NCI-H1048 (cell line): Measurements from ENCODE around the gene UGT1A10.

Experiments used
- DNase-seq: peaks from one replicate; lab custom pipeline; 2025; lab: John Stamatoyannopoulos, UW

The UGT1A10 gene

GRCh38 chr2:233773854-233774253 lies 137.6 kb downstream of the UGT1A10 start:
- no peak for DNase-seq

- DNase-seq, result no peak
Measured at GRCh38 chr2:233775414-233775813, 139.2 kb downstream of the UGT1A10 start.

GRCh38 chr2:233778030-233778429 lies 141.8 kb downstream of the UGT1A10 start, which contains the start of gene MROH2A:
MROH2A (plus strand) TSS chr2:233778330; CDS start chr2:233779359, 1,029 bp downstream.
- no peak for DNase-seq

DNA sequence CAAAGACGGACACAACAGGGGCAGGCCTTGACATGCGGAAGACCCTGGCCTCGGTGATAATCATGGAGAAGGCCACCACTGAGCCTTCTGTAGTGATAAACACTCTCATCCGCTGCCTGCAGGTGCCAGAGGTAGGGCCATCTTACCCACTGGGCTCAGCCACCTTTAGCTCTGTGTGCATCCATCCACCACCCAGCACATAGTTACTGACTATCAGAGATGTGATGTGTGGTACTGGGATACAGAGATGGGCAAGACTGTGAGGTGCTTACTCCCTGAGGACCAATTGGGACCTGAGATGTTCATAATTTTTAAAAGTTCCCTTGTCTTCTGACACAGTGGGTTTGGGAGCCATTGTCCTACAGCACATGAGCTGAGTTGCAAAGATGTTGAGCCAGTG lies 143.5 kb downstream of the UGT1A10 start:
- DNase-seq, result no peak

DNA sequence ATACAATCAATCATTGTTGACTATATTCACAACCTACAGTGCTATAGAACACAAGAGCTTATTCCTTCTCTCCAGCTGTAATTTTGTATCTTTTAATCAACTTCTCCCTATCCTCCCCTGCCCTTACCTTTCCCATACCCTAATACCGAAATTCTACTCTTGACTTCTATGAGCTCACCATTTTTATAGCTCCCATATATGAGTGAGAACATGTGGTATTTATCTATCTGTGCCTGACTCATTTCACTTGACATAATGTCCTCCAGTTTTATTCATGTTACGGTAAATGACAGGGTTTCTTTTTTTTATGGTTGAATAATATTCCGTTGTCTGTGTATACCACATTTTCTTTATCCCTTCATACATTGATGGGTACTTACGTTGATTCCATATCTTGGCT lies 144.5 kb downstream of the UGT1A10 start:
- no peak for DNase-seq

DNA sequence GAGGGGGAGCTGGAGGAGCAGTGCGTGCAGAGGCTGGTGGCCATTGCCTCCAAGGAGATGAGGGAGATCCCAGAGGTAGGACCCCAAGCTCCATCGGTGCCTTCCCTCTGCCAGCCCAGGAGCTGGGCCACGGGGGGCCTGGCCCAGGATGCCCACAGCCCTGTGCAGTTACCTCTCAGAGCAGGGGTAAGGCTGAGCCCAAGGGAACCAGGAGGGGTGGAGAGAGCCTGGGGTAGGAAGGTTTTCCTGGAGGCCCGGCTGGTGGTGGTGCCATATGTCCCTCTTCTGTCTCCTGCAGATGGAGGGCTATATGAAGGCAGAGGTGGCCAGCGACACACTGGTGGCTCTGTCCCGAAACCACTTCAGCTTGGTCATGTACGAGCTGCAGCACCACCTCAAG lies 153.3 kb downstream of the UGT1A10 start:
- no peak for DNase-seq

DNA sequence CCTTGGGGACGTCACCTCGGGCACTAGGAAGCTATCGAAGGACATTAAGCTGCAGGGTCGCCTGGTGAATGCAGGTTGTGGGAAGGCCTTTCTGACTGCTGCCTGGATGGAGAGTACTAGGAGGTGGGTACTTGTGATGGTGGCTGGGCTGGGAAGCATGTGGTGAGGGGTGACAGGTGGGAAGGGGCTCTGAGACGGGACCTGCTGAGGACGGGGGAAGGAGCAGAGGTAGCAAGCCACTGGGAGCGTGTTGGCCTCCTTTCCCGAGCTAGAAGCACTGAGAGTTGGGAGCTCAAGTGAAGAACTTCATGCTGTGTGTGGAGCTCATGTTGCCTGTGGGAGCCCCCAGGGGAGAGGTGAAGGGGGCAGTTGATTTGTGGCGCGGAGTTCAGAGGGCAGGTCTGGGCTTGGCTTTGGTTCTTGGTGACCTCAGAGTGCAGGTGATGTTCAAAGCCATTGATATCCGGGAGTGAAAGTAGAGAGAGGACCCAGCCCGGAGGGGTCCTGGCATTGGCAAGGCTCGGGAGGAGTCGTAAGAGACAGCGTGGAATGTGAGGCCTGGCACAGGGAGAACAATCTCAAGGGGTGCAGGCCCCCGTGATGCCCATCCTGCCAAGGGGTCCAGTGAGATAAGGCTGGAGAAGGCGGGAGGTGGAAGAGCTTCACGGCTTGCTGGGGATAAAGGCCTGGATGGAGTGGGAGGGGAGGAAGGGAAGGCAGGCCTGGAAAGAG lies 155.1 kb downstream of the UGT1A10 start:
- no peak for DNase-seq

GRCh38 chr2:233791883-233792329 lies 155.7 kb downstream of the UGT1A10 start:
- DNase-seq, result no peak

GRCh38 chr2:233792720-233793119 lies 156.5 kb downstream of the UGT1A10 start:
- DNase-seq, result no peak

GRCh38 chr2:233793465-233794127 lies 157.3 kb downstream of the UGT1A10 start:
- no peak for DNase-seq

DNA sequence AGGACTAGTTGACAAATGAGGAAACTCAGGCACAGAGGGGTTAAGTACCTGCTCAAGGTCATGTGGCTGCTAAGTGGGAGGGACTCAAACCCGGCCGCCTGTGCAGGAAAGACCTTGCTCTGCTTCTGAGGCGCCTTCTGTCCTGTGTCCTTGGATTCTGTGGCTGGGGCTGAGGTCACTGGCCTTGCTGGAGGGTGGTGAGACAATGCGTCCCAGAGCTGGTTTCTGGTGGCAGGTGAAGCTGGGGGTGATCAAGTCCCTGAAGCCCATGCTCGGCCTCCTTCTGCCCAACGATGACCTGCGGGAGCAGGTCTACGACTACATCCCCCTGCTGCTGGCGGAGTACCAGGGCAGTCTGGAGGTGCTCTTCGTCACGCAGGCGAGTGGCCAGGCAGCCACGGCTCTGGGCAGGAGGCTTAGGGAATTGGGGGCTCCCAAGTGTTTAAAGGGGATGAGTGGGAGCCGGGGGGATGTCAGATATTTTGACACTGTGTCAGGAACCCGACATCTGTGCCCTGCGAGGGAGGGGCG lies 157.9 kb downstream of the UGT1A10 start:
- no peak for DNase-seq

GRCh38 chr2:233795735-233796171 lies 159.5 kb downstream of the UGT1A10 start:
- no peak for DNase-seq

DNA sequence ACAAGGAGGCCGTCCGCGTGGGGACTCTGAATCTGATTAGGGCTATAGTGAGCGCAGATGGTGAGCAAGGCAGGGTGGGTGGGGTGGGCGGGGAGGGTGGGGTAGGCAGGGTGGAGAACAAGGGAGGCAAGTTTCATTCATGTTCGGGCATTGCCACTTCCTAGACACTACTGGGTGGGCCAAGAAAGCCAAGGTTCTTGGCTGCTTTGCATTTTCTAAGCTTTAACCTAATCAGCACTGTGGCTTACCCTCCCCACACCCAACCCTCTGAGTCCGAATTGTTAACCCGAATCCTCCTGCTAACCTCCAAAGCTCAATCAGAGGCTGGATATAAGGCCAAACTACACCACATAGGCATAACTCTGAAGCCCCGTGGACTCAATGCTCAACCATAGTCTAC lies 160.0 kb downstream of the UGT1A10 start:
- DNase-seq, result no peak

DNA sequence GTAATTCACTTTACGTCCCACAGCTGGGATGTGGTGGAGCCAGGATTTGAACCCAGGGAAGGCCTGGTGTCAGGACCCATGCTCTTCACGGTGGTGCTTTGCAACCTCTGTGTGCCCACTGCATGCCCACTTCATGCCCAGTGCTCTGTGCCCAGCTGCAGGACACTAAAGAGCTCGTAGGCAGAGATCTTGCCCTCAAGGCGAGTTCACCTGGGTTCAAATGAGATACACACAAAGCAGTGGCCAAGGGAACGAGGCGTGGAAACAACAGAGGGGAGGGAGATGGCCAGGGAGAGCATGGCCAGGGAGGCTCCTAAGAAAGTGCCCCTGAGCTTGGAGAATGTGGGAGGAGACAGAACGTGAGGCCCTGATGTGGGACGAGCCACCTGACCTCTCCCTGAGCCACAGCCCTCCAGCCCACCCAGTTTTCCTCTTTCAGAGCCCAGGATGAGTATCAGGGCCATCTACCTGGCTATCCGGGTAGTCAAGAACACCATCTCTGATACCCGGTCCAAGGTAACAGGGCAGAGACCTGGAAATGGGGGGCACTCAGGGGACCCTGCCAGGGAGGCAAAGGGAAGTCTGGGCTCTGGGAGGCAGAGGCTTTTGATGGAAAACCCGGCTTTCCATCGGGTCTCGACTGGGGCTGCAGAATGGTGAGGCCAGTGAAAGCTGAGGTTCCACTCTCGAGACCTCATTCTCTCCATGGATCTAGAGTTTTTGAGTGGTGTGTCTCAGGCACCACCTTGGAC lies 162.3 kb downstream of the UGT1A10 start:
- no peak for DNase-seq

DNA sequence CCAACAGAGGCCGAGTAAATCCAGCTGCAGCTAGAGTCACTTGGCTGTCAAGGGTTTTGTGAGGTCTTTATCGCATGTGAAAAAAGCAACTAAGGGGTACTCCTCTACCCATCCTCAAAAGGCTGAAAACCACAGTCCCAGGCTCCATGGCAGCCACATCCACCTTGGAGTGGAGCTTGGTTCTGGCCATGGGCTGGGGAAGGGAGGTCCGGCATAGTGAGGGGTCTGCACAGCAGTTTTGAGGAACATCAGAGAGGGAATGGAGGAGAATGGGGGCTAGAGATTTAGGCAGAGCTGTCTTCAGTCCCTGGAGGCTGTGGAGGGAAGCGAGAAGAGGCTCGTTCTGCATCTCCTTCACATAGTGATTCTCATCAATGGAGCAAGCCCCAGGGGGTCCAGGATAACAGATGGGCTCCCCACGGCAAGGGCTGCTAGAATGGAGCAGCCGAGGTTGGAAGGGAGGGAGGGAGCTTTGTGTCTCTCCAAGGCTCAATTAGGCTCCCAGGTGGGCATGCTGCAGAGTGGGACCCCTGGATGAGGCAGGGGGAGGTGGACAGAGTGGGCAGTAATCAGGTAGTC lies 162.9 kb downstream of the UGT1A10 start:
- no peak for DNase-seq

DNA sequence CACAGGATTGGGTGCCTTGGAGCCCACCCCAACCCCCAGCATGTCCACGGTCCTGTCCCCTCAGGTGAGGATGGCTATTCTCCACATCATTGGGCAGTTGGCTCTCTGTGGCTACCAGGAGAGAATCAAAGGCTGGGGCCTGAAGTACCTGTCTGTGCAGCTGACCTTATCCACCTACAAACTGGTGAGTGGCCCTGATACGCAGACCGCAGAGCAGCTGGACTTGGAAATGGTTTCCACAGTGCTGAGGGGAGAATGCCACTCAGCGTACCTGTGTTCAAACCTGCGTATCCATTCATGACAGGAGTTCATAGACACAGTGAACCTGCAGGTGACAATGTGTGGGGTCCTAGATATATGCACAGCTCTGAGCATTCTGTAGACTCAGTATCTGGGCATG lies 163.5 kb downstream of the UGT1A10 start:
- no peak for DNase-seq

GRCh38 chr2:233800208-233800607 lies 164.0 kb downstream of the UGT1A10 start:
- DNase-seq, result no peak

DNA sequence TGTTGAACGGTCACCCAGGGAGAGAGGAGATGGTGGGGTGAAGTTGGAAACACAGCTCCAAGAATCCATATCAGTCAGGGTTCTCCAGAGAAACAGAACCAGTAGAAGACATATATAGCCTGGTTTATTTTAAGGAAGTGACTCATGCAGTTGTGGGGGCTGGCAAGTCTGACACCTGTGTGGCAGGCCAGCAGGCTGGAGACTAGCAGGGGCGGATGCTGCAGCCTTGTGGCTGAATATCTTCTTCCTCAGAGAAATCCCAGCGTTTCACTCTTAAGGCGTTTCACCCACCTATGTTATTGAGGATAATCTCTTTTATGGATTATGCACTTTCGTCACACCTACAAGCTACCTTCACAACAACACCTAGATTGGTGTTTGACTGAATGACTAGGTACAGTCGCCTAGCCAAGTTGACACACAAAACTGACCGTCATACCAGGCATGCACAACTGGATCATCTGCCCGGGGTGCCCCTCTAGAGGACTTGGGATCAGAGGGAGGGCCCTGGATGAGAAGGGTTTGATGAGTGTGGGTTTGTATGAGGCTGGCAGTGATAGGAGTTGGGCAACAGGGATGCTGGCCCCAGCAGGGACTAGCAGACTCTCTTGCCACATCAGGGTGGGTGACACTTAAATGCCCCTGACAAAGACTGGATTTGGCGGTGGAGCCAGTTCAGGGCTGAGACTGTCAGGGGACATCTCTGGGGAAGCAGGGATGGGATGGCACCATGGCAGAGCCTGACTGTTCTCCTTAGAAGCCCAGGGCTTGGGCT lies 165.3 kb downstream of the UGT1A10 start:
- no peak for DNase-seq

DNA sequence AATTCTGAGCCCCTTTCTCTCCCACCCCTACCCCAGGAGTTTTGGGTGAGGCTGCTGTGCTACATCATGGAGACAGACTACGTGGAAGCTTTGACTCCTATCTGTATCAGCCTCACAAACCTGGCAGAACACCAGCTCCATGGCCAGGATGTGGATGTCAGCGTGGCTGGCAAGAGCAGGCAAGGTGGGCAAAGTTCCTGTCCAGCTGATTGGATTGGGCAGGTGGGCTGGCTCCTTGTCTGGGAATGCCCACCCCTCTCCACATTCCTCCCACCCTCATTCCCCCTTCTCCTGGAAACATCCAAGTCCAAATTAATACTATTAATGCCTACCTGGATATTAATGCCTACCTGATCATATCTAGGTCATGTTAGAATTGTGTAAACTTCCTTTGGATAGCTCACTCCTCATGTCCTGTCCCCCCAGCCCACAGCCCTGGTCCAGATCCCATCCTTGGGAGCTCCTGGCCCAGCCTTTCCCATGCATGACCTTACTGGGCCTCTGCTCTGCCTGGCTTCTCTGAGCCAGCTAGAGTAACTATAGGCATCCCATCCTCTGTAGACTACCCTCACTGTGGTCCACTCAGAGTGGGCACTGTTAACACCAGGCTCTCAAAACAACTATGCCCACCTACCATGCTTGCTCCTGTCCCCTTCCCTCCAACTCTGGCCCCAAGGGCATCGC lies 166.0 kb downstream of the UGT1A10 start:
- DNase-seq, result no peak

- no peak for DNase-seq
Measured at GRCh38 chr2:233803292-233803911, 167.2 kb downstream of the UGT1A10 start.
